Activated CD4-positive, alpha-beta T cell treated with anti-CD3 and anti-CD28 coated beads, Interleukin-2, amount 50 U/mL, for 4 hours (primary cell): ENCODE measurements around the gene APBB1IP.
A peak's percentile ranks its signal among the peaks of the same experiment; 100 is the strongest.

ENCODE experiments used
- DNase-seq, 2 experiments: peaks; one replicate each; pipeline ENCODE4 v3.0.0-alpha.2; 2020

APBB1IP gene

GRCh38 chr10:26509307-26509706 lies 71.2 kb downstream of the APBB1IP start:
- no peak for DNase-seq

DNA sequence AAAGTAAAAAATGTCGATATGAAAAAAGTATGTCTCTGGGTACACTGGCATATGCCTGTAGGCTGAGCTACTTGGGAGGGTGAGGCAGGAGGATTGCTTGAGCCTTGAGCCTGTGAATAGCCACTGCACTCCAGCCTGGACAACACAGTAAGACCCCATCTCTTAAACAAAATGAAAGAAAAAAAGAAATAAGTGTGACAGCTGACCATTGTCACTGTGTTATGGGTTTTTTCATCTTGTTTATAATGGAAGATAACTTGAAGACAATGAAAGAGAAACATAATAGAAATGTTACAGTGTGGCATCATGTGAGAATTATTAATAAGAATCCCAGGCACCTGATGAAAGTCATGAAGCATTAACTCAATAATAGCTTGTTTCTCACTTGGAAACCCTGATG lies 75.0 kb downstream of the APBB1IP start:
- DNase-seq: no peak

DNA sequence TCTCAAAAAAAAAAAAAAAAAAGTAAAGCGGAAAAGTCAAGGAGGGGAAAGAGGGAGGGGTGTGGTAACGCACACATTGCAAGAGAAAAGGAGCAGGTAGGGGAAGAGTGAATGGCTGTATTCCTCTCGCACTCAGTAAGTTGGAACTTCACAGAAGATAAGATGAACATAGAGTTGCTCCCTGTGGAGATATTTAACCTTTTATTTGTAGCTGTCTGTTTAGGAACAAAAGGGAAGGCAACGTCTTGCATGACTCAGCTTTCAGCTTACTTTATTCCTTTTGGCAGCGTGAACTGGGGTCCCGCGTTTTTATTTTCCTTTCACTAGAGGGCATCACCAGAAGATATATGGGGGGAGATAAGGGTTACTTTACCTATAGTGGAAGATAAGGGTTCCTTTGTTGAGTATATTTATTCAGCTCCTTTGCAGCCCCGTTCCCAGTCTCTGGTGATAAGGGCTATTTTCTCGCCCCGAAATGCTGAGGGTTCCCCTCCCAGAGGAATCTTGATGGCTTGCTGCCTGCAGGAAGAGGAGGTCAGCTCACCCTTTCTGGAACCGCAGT lies 78.5 kb downstream of the APBB1IP start:
- DNase-seq: no peak

GRCh38 chr10:26517141-26517867 lies 79.2 kb downstream of the APBB1IP start:
- DNase-seq: no peak

- DNase-seq: no peak
Measured at GRCh38 chr10:26519803-26520202, 81.7 kb downstream of the APBB1IP start.

- DNase-seq: no peak
Measured at GRCh38 chr10:26520575-26520974, 82.4 kb downstream of the APBB1IP start.

- no peak for DNase-seq
Measured at GRCh38 chr10:26524161-26524896, 86.2 kb downstream of the APBB1IP start.

DNA sequence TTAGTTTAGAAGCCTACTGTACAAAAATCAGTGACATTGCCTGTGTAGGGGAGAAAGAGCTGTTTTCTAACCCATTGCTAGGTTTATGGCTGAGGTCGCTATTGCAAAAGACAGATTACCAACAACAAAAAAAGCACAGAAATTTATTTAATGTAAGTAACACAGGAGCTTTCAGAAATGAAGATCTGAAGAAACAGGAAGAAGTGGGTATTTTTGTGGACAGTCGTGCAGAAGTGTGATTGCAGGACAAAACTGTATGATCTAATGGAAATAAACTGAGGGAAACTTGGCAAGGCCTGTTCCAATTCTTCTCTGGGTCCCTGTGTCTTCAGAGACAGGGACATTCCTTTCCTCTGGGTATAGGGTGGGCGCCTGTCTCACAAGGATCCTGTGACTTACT lies 87.4 kb downstream of the APBB1IP start:
- no peak for DNase-seq

DNA sequence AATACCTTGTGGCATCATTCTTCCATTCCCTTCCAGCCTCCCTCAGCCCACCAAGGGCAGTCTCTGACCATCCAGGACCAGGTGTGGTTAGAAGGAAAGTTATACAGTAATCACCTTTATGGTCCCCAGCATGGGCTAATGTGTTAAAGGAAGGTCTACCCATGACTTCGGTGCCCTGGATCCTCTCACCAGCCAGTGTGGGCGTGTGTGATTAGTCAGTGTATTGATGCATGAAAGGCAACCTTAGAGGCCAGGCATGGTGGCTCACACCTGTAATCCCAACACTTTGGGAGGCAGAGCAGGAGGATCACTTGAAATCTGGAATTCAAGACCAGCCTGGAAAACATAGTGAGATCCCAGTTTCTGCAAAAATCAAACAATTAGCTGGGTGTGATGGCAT lies 88.9 kb downstream of the APBB1IP start:
- peak; percentile 18 to 28 for DNase-seq

DNA sequence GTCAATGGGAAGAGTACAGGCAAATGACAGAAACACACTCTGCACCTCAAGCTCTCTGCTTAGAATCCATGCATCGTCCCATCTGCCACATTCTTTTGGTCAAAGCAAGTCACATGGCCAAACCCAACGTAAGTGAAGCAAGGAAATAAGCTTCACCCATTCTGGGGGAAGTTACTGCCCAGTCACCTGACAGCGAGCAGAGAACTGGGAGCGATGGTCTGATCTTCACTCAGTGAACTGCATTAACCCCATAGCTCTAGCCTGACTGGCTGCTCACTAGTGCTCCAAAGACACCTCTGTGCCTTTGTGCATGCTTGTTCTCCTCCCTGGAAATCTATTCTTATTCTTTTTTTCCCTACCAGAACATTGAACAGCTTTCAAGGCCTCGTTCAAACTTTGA lies 89.9 kb downstream of the APBB1IP start:
- no peak for DNase-seq

GRCh38 chr10:26528715-26529393 lies 90.7 kb downstream of the APBB1IP start:
- no peak for DNase-seq

- DNase-seq: no peak
Measured at GRCh38 chr10:26534384-26534783, 96.2 kb downstream of the APBB1IP start.

GRCh38 chr10:26540601-26541000 lies 102.5 kb downstream of the APBB1IP start:
- no peak for DNase-seq

DNA sequence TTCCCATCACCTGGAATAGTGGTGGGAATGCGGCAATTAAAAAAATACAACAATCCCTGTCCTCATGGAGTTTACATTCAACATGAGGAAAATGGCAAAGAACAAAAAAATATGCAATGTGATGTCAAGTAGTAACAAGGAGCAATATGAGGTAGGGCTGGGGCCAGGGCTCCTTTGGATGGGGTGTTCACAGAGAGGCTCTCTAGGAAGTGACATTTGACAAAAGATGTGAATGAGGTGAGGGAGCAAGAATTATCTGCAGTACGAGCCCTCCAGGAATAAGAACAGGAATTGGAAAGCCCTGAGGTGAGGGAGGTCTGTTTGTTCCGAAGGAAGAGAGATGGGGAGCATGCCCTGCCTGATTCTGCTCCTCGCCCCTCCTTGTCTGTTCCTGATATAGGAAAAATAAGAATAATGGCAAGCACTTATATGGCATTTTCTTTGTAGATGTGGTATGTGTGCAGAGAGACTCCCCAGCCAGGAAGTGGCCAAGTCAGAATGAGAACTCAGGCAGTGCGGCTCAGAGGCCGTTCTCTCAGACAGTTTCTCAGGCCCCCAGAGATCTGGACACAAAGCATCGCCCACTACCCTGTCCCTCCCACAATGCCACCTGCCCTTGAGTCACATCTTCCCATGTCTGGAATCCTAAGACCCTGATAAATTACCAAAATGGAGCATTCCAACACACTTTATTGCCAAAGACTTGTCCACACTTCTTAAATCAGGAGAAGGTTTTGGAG lies 105.6 kb downstream of the APBB1IP start:
- no peak for DNase-seq

GRCh38 chr10:26544932-26545331 lies 106.8 kb downstream of the APBB1IP start:
- no peak for DNase-seq

- no peak for DNase-seq
Measured at GRCh38 chr10:26550774-26551526, 112.8 kb downstream of the APBB1IP start.

DNA sequence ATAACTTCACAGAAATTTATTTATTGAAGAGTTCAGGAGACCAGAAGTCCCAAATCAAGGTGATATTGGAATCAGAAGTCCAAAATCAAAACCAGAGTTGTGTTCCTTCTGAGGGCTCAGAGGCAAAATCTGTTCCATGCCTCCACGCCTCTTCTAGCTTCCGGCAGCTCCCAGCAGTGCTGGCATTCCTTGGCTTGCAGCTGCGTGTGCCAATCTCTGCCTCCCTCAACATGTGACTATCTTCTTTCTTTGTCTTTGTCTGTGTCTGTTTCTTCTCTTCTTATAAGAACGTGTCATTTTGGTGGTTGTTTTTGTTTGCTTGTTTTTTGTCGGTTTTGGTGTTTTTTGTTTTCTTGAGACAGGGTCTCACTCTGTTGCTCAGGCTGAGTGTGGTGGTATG lies 116.1 kb downstream of the APBB1IP start:
- DNase-seq: no peak

GRCh38 chr10:26555719-26556368 lies 117.7 kb downstream of the APBB1IP start:
- DNase-seq: no peak

- peak; percentile 12 to 17 for DNase-seq
Measured at GRCh38 chr10:26556748-26557640, 118.9 kb downstream of the APBB1IP start.

- no peak for DNase-seq
Measured at GRCh38 chr10:26557641-26558014, 119.5 kb downstream of the APBB1IP start.
